Memory B cell (primary cell): ENCODE results near the gene RNU6-7.

Source experiments
- ATAC-seq: fragments of 150-1000 bp; cut with Tn5 transposase; 2 replicates; pipeline ENCODE4 v1.10.0; 2021; ENCODE audit warnings: low read depth, mild to moderate bottlenecking, moderate library complexity
- DNase-seq, 2 donors: peaks; one replicate each; pipeline ENCODE4 v3.0.0; 2022; ENCODE audit warnings: low spot score in 2 of 2
- H3K27ac Mint-ChIP-seq: one replicate; pipeline ENCODE4 v1.8.0; 2022; ENCODE audit warnings: mild to moderate bottlenecking, moderate library complexity, mixed read lengths
- H3K27me3 Mint-ChIP-seq: one replicate; pipeline ENCODE4 v1.8.0; 2022; ENCODE audit warnings: mixed read lengths
- H3K36me3 Mint-ChIP-seq: one replicate; pipeline ENCODE4 v1.8.0; 2022; ENCODE audit warnings: mild to moderate bottlenecking, mixed read lengths
- H3K4me1 Mint-ChIP-seq: one replicate; pipeline ENCODE4 v1.8.0; 2022; ENCODE audit warnings: mixed read lengths
- H3K4me3 Mint-ChIP-seq: one replicate; pipeline ENCODE4 v1.8.0; 2022; ENCODE audit warnings: mild to moderate bottlenecking, moderate library complexity, mixed read lengths
- H3K9me3 Mint-ChIP-seq: one replicate; pipeline ENCODE4 v1.8.0; 2022; ENCODE audit warnings: mixed read lengths

The RNU6-7 gene

DNA sequence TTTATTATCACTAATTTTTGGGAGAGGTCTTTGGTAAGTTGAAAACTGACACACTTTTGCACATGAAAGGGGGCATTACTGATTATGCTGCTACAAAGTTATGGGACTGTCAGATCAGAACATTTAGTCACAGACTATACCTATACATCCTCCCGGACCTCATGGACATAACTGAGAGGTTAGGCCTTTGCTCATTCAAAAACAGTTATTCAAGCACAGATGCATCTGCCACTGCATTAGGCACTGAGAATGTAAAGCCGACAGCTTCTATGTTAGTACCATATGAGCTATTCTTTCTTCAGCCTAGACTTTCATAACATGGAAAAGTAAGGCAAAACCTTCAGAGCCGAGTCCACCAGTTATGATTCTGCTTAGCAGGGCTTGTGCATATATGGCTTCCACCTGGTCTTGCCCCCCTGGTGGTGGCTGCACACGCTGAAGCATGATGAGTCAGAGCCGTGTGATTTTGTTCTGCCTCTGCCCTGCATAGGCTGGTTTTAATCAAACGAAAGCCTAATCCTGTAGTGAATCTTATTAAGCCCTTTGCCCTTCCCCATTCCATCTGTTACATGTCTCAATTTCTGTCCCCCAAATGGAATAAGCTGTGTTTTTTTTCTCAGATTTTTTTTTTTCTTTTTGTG is 23.0 kb downstream of the RNU6-7 start:
- H3K4me3 Mint-ChIP-seq: no peak overlapping the region
- H3K27ac Mint-ChIP-seq: no peak overlapping the region
- H3K27me3 Mint-ChIP-seq: peaks cover 5% of the 10 kb centered on the region
- peaks cover 2% of the 10 kb centered on the region for H3K4me1 Mint-ChIP-seq
- ATAC-seq: peak; percentile 87
- DNase-seq: no peak
- H3K9me3 Mint-ChIP-seq: no peaks in the 10 kb centered on the region
- H3K36me3 Mint-ChIP-seq: peaks cover 4% of the 10 kb centered on the region

DNA sequence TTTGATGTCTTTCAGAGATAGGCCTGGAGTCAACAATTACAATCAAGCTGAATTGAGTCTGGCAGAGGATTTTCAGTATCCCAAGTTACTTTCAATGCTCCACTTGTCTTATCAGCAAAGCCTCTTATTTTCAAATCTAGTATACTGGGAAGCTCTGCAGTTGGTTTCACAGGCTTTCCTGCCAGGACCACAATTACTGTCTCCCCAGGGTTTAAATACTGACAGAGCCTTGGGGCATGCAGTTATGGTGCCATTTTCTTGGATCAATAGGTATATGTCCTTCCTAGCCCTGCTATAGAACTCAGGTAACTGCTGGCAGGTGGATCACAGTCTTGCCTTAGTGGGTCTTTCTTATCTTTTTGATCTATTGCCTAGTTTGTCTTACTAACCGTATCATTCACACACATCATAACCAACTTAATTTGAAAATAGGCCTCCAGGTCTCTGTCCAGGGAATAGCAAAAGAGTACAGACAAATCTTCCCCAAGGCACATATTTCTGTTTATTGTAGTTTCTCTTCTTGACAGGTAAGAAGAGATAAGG is 23.6 kb downstream of the RNU6-7 start:
- Mint-ChIP-seq H3K36me3 (peaks cover 4% of the 10 kb centered on the region), H3K4me1 (peaks cover 2% of the 10 kb centered on the region), H3K9me3 (no peaks in the 10 kb centered on the region), H3K27ac (no peak overlapping the region), H3K27me3 (peaks cover 5% of the 10 kb centered on the region), H3K4me3 (no peak overlapping the region)
- ATAC-seq (no peak), DNase-seq (no peak)

DNA sequence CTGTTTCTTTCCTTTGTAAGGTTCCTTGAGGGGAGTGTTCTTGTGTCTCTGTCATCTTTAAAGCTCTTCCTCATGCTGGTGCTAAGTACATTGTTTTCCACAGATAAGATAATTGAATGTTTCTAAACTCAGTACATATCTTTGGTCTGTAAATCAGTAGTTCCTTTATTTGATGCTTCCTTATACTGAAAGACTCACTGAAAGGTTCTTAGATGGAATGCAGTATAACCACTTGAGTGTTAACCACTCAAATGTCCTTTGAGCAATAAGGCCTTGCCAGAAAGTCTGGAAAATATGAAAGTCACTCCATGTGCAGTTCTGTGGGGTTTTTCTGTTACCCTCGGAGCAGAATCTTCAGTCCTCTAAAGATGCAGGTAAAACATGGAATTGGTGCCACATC is 24.2 kb downstream of the RNU6-7 start:
- DNase-seq (no peak), ATAC-seq (no peak)
- Mint-ChIP-seq H3K27ac (no peak overlapping the region), H3K27me3 (peaks cover 5% of the 10 kb centered on the region), H3K9me3 (no peaks in the 10 kb centered on the region), H3K36me3 (peaks cover 4% of the 10 kb centered on the region), H3K4me1 (peaks cover 2% of the 10 kb centered on the region), H3K4me3 (no peak overlapping the region)

DNA sequence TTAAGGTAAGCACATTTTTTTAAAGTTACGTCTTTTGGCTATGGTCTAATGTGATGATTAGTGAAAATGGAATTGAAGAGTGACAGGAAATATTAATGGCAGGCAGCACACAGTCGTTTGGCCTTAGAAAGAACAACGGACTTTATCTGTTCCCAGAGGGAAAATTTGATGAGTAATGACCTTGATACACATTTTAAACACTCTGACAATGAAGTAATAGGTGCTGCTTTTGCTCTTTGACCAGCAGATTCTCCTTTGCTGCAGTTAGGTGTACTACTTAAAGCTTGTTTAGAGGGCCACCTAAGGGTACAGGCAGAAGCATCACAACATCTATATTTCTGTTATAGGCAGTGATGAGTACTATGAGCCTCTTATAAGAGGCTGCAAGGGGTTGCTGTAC is 28.3 kb downstream of the RNU6-7 start:
- peaks cover 2% of the 10 kb centered on the region for H3K4me1 Mint-ChIP-seq
- no peaks in the 10 kb centered on the region for H3K36me3 Mint-ChIP-seq
- no peak for DNase-seq
- no peak overlapping the region for H3K27ac Mint-ChIP-seq
- no peaks in the 10 kb centered on the region for H3K9me3 Mint-ChIP-seq
- H3K27me3 Mint-ChIP-seq: no peaks in the 10 kb centered on the region
- no peak for ATAC-seq
- H3K4me3 Mint-ChIP-seq: no peak overlapping the region

DNA sequence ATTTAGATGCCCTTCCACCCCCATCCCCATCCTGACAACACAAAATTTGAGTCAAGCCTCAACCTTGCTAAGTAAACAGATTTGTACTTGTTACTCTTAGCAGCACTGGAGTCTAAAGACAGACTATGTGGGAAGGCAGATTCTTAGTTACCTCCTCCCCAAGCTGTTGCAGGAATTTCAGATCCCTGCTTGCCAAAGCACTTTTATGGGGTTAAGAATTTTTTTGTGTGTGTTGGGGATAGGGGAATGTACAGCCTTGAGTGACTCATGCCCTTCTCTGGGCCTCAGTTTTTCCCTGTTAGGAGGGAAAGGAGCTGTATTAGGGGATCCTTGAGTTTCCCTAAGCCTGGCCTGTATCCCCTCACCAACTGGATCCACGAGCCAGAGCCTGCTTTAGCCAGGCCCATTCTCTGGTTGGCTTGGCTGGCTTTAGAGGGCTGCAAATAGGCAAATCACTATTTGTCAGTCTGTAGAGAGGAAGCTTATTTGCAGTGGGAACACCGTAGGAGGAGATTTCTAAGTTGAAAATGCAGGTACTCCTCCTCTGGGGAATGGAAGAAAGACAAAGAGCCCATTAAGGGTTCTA is 28.9 kb downstream of the RNU6-7 start:
- Mint-ChIP-seq H3K4me3 (no peak overlapping the region), H3K27ac (no peak overlapping the region), H3K27me3 (no peaks in the 10 kb centered on the region), H3K9me3 (no peaks in the 10 kb centered on the region), H3K36me3 (no peaks in the 10 kb centered on the region), H3K4me1 (peaks cover 2% of the 10 kb centered on the region)
- no peak for DNase-seq
- ATAC-seq: no peak

DNA sequence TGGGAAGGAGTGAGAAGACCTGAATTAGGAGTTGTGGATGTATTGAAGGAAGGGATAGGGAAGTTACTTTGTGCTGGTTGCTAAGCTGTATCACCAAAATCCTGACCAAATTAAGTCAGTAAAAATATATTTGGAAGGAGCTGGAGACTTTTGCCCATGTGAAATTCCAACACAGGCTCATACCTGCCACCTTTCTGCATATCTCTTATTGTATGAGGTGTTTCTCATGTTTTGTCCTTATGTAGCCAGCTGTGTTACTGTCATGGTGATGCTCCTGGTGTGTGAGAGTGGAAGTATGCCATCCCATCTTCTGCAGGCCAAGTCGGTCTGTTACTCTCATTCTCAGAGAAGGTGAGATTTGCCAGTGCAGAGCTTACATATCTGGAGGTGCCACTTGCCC is 30.6 kb downstream of the RNU6-7 start:
- no peaks in the 10 kb centered on the region for H3K27me3 Mint-ChIP-seq
- H3K36me3 Mint-ChIP-seq: no peaks in the 10 kb centered on the region
- no peak for DNase-seq
- H3K4me3 Mint-ChIP-seq: no peak overlapping the region
- no peak for ATAC-seq
- no peaks in the 10 kb centered on the region for H3K9me3 Mint-ChIP-seq
- no peak overlapping the region for H3K27ac Mint-ChIP-seq
- H3K4me1 Mint-ChIP-seq: no peaks in the 10 kb centered on the region

DNA sequence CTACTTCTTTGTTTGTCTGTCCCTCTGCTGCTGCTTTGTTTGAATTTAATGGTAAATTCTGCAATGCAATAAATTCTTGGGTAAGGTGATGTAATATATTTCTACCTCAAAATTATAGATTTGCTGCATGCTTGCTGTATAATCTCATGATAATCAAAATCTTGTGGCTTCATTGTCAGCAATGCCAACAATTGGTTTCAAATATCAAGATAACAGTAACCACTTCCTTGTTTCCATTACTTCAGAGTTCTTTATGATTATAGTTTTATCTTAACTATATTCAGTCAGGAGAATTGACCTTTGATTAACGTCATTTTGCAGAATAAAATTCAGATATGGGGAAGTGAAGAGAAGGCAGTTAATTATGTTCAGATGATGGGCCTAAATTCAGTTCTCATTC is 31.4 kb downstream of the RNU6-7 start:
- no peak overlapping the region for H3K4me3 Mint-ChIP-seq
- H3K9me3 Mint-ChIP-seq: no peaks in the 10 kb centered on the region
- ATAC-seq (no peak), DNase-seq (no peak)
- H3K4me1 Mint-ChIP-seq: no peaks in the 10 kb centered on the region
- H3K27me3 Mint-ChIP-seq: no peaks in the 10 kb centered on the region
- no peak overlapping the region for H3K27ac Mint-ChIP-seq
- H3K36me3 Mint-ChIP-seq: no peaks in the 10 kb centered on the region

DNA sequence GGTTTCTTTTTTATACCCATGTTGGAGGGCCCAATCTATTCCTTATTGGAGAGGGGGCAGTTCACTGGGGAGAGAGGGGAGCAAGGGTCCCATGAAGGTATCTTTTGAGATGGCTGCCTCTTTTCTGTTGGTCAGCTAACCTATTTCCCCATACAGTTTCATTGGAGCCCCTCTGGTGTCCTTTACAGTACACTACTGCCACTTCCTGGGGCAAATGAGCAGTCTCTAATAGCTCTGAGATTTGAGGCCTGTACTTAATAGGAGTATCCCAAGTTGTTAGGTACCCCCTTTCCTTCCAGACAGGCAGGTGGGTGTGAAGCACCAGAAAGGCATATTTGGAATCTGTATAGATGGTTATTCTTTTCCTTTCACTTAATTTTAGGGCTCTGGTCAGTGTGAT is 42.6 kb downstream of the RNU6-7 start:
- Mint-ChIP-seq H3K9me3 (no peaks in the 10 kb centered on the region), H3K36me3 (no peaks in the 10 kb centered on the region), H3K27ac (no peak overlapping the region), H3K4me1 (no peaks in the 10 kb centered on the region), H3K4me3 (no peak overlapping the region), H3K27me3 (no peaks in the 10 kb centered on the region)
- peak; percentile 35 for ATAC-seq
- no peak for DNase-seq

DNA sequence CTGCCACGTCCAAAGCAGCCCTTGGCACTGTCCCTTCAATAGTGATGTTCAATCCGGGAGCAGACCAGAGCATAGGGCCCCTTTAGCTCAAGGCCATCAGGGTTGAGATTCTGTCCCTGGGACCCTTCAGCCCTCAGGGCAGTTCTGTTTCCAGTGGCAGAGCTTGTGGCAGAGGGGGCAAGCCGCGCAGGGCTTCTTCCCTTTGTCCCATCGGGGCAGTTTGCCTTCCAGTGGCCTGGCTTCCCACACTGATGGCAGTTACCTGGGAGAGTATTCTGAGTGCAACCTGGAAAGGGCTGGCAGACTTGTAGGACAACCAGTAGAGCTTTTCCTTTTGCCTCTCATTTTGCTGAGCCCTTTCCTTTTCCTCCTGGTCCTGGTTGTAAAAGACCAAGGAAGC is 44.9 kb downstream of the RNU6-7 start:
- Mint-ChIP-seq H3K27ac (no peak overlapping the region), H3K36me3 (no peaks in the 10 kb centered on the region), H3K4me1 (no peaks in the 10 kb centered on the region), H3K27me3 (no peaks in the 10 kb centered on the region), H3K9me3 (no peaks in the 10 kb centered on the region), H3K4me3 (no peak overlapping the region)
- DNase-seq (no peak), ATAC-seq (no peak)

DNA sequence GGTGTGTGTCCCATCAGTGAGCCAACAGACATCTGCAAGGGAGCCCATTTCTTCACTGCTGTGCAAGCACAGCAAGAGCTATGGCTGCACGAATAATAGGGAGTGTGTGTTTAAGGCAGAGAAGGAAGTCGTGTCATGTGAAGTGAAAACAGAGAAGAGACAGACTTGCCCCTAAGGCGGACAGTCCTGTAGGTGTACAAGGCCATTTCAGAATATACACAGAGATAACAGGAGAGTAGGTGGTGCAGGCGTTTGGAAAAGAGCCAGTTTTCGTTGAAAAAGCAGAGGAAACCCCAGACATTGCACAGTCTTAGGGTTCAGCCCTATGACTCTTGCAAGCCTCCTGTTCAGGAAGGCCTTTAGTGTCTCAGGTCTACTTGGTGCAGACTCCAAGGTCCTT is 47.5 kb downstream of the RNU6-7 start:
- Mint-ChIP-seq H3K9me3 (no peaks in the 10 kb centered on the region), H3K27ac (no peak overlapping the region), H3K4me3 (no peak overlapping the region), H3K27me3 (no peaks in the 10 kb centered on the region), H3K4me1 (no peaks in the 10 kb centered on the region), H3K36me3 (no peaks in the 10 kb centered on the region)
- DNase-seq (no peak), ATAC-seq (no peak)

DNA sequence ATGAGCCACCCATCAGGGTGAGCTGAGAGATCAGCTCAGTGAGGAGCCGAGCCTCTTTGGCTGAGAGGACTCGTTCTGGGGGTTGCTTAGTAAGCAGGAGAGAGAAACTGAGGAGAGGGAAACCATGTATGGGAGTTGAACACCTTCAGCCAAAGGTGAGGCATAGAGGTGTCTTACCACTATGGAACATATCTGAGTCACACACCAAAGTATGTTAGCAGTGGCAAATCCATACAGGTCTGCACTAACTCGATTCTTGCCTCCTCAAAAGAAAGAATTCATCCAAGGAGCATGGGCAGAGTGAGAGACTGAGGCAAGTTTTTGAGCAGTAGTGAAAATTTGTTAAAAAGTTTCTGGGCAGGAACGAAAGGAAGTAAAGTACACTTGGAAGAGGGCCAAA is 47.9 kb downstream of the RNU6-7 start:
- no peaks in the 10 kb centered on the region for H3K27me3 Mint-ChIP-seq
- no peaks in the 10 kb centered on the region for H3K4me1 Mint-ChIP-seq
- H3K36me3 Mint-ChIP-seq: no peaks in the 10 kb centered on the region
- DNase-seq (no peak), ATAC-seq (no peak)
- no peak overlapping the region for H3K4me3 Mint-ChIP-seq
- H3K27ac Mint-ChIP-seq: no peak overlapping the region
- no peaks in the 10 kb centered on the region for H3K9me3 Mint-ChIP-seq

DNA sequence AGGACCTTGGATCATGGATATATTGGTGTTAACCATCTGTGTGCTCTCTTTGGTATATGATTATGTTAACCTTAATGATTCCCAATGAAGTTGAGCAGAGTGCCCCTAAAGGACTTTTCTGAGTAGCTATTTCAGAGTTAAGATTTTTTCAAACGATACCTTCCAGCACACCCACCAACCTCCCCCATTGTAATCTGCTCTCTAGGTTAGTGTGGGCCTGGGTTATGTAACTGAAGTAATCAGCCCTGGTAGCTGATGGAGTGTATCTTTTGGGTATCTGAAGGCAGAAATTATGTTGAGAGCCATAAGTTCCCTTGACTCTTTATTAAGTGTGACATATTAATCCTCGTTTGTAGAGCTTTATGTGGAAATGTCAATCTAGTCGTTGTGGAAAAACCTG is 48.8 kb downstream of the RNU6-7 start:
- no peak for ATAC-seq
- no peak overlapping the region for H3K27ac Mint-ChIP-seq
- H3K4me1 Mint-ChIP-seq: no peaks in the 10 kb centered on the region
- H3K27me3 Mint-ChIP-seq: no peaks in the 10 kb centered on the region
- H3K4me3 Mint-ChIP-seq: no peak overlapping the region
- H3K9me3 Mint-ChIP-seq: no peaks in the 10 kb centered on the region
- no peak for DNase-seq
- H3K36me3 Mint-ChIP-seq: no peaks in the 10 kb centered on the region

DNA sequence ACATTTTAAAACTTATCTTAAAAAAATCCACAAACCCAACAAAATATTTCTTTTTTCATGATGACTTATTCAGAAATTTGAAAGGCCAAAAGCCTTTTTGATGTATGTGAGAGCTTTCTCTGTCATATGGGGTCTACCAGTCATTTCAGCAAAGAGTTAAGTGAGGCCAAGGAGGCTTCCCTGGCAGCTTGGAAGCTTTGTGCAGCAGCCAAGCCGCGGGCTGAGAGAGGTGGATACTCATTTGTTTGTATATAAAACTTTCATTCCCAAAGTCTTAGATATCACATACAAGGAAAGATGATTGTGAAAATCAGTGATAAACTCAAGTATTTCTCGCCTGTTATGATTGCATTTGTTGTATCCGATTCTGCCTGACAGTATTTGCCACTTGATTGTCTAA is 49.7 kb downstream of the RNU6-7 start:
- Mint-ChIP-seq H3K36me3 (no peaks in the 10 kb centered on the region), H3K9me3 (no peaks in the 10 kb centered on the region), H3K27ac (no peak overlapping the region), H3K4me3 (no peak overlapping the region), H3K4me1 (no peaks in the 10 kb centered on the region), H3K27me3 (no peaks in the 10 kb centered on the region)
- DNase-seq (no peak), ATAC-seq (no peak)
